ENCODE measurements around the gene CAMK2N1. TPM values are rescaled to one million over a fixed set of nuclear protein-coding genes. Genes with fewer than 3 reads are reported as not detected.

CAMK2N1 gene
- total and polyA plus RNA-seq, 2 experiments from 2014 or later: 0.52 to 2.9 TPM

GRCh38 chr1:20530306-20530705 lies 44.3 kb upstream of the CAMK2N1 start (continued):
- TF ChIP-seq ZNF462 (CRISPR knock-in tag; IDR thresholded peaks at IDR 0.05) (no peak), ZNF114 (CRISPR knock-in tag; IDR thresholded peaks at IDR 0.05) (no peak), NANOG (IDR thresholded peaks at IDR 0.05; ENCODE audit: borderline replicate concordance) (no peak), EZH2phosphoT487 (IDR thresholded peaks at IDR 0.05; ENCODE audit: unreplicated experiment) (no peak), POLR2AphosphoS5 (IDR thresholded peaks at IDR 0.05; ENCODE audit: low read depth) (no peak), CREB1 (CRISPR knock-in tag; IDR thresholded peaks at IDR 0.05; ENCODE audit: low read depth) (no peak), CTCF (conservative IDR thresholded peaks at IDR 0.05; ENCODE audit: low read depth in 2 of 2) (no peak), STAT1 (IDR thresholded peaks at IDR 0.05; ENCODE audit: unreplicated experiment) (no peak), ZNF331 (CRISPR knock-in tag; IDR thresholded peaks at IDR 0.05; ENCODE audit: low read depth) (no peak), ETS1 (IDR thresholded peaks at IDR 0.05) (no peak)

All from GM23338 (cell line).